H1 (cell line): ENCODE results near the gene REM2.

ENCODE experiments used
- ASH2L ChIP-seq: fragments of 200-600, 300-600 bp; sonication (generic); IDR thresholded peaks from one replicate; pipeline ENCODE4 v1.7.1; 2017; ENCODE audit warnings: low read length
- POLR2A ChIP-seq, 2 experiments: IDR thresholded peaks; 1 replicate in 1 of 2; 2 replicates in 1 of 2; pipeline ENCODE4 v1.6.1; 2011; ENCODE audit warnings: low read depth in 2 of 2, low read length in 2 of 2, mild to moderate bottlenecking in 2 of 2; ENCODE audit errors: control extremely low read depth in 1 of 2
- SP1 ChIP-seq: IDR thresholded peaks from 2 replicates; pipeline ENCODE4 v1.6.1; 2011; ENCODE audit warnings: low read depth, low read length
- TF ChIP-seq, protein P1 (sequence below), 3 experiments: IDR thresholded peaks; 1 replicate in 2 of 3; 2 replicates in 1 of 3; pipeline versions ENCODE4 v1.5.1 to v1.6.1; 2011; ENCODE audit warnings: low read length in 3 of 3, mild to moderate bottlenecking in 3 of 3, inconsistent platforms in 2 of 3, low read depth in 1 of 3, moderate library complexity in 1 of 3; ENCODE audit not compliant: insufficient read depth in 1 of 3; ENCODE audit errors: control extremely low read depth in 1 of 3

DNA sequence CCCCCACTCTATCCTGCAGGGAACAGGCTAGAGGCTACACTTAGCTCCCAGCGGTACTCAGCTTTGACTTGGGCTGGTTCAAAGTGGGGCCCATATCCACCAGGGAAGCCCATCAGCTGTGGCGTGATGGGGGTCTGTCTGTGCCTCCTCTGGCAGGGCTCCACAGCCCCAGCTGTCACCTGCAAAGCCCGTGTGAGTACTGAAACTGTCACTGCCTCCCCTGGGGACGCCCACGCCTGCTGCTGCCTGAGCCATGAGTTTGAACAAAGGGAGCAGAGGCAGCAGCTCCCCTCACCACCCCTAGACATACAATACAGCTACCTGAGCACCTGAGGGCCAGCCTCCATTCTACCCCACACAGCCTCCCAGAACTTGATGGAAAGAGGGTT is 5.0 kb downstream of the REM2 start:
- TF ChIP-seq ASH2L (no peak), POLR2A (IDR thresholded peaks at IDR 0.05; ENCODE audit: control extremely low read depth in 1 of 2, low read depth in 2 of 2, low read length in 2 of 2) (no peak), SP1 (no peak)
- TF ChIP-seq, protein P1, sequence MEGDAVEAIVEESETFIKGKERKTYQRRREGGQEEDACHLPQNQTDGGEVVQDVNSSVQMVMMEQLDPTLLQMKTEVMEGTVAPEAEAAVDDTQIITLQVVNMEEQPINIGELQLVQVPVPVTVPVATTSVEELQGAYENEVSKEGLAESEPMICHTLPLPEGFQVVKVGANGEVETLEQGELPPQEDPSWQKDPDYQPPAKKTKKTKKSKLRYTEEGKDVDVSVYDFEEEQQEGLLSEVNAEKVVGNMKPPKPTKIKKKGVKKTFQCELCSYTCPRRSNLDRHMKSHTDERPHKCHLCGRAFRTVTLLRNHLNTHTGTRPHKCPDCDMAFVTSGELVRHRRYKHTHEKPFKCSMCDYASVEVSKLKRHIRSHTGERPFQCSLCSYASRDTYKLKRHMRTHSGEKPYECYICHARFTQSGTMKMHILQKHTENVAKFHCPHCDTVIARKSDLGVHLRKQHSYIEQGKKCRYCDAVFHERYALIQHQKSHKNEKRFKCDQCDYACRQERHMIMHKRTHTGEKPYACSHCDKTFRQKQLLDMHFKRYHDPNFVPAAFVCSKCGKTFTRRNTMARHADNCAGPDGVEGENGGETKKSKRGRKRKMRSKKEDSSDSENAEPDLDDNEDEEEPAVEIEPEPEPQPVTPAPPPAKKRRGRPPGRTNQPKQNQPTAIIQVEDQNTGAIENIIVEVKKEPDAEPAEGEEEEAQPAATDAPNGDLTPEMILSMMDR (IDR thresholded peaks at IDR 0.05; ENCODE audit: control extremely low read depth in 1 of 3, insufficient read depth in 1 of 3, low read depth in 1 of 3, low read length in 3 of 3), result no peak
